Measurements from ENCODE around the gene BPGM. TPM values are rescaled to one million over a fixed set of nuclear protein-coding genes. Genes with fewer than 3 reads are reported as not detected.

The BPGM gene
- total RNA-seq, 1 experiment from 2014 or later = 14.0 TPM

GRCh38 chr7:134701272-134701671 is 54.6 kb downstream of the BPGM start:
- POLR2A ChIA-PET (ENCODE audit: low non-redundant PET) = no interaction called here
- Histone ChIP-seq H3K27ac (ENCODE audit: low read depth, low read length, poor library complexity, severe bottlenecking) (no peak overlapping the region), H3K27me3 (replicated peaks; ENCODE audit: insufficient read depth, low read depth, low read length, poor library complexity) (no peaks in the 10 kb centered on the region), H3K4me3 (ENCODE audit: low read depth, low read length, poor library complexity, severe bottlenecking) (no peak overlapping the region), H3K9me3 (ENCODE audit: low read depth, low read length, poor library complexity, severe bottlenecking) (no peaks in the 10 kb centered on the region), H3K36me3 (ENCODE audit: insufficient read depth, low read length, poor library complexity, severe bottlenecking) (no peaks in the 10 kb centered on the region), H3K4me1 (ENCODE audit: insufficient read depth, low read length, poor library complexity, severe bottlenecking) (no peaks in the 10 kb centered on the region)
- CTCF ChIA-PET = interaction anchor here (0.5 to 1.5 kb wide), 2 partner anchors 29 to 68 kb away, joined by 5 to 7 read pairs; no protein-coding TSS in a partner anchor
- no TSS peak for BruUV-seq (replicated peaks)
- intact Hi-C loops (cut with micrococcal nuclease; ENCODE audit: unreplicated experiment) = loop anchor here (5.0 kb wide), 1 partner anchor 69 kb away; no protein-coding TSS in a partner anchor
- peak; percentile 45 for DNase-seq (ENCODE audit: low spot score)
- TF ChIP-seq CTCF (conservative IDR thresholded peaks at IDR 0.05; ENCODE audit: low read depth, low read length) (peak; percentile 58), EZH2 (IDR thresholded peaks at IDR 0.05; ENCODE audit: borderline replicate concordance, low read depth, low read length, poor library complexity, severe bottlenecking) (no peak)

- no peaks in the 10 kb centered on the region for H3K36me3 ChIP-seq (ENCODE audit: insufficient read depth, low read length, poor library complexity, severe bottlenecking)
- H3K9me3 ChIP-seq (ENCODE audit: low read depth, low read length, poor library complexity, severe bottlenecking) = no peaks in the 10 kb centered on the region
- intact Hi-C loops (cut with micrococcal nuclease; ENCODE audit: unreplicated experiment) = loop anchor here (5.0 kb wide), 1 partner anchor 70 kb away; no protein-coding TSS in a partner anchor
- no peak overlapping the region for H3K4me3 ChIP-seq (ENCODE audit: low read depth, low read length, poor library complexity, severe bottlenecking)
- H3K27me3 ChIP-seq (replicated peaks; ENCODE audit: insufficient read depth, low read depth, low read length, poor library complexity) = no peaks in the 10 kb centered on the region
- H3K27ac ChIP-seq (ENCODE audit: low read depth, low read length, poor library complexity, severe bottlenecking) = no peak overlapping the region
- DNase-seq (ENCODE audit: low spot score) = no peak
- BruUV-seq (replicated peaks) = no TSS peak
- no peaks in the 10 kb centered on the region for H3K4me1 ChIP-seq (ENCODE audit: insufficient read depth, low read length, poor library complexity, severe bottlenecking)
- POLR2A ChIA-PET (ENCODE audit: low non-redundant PET) = no interaction called here
- no peak for TF ChIP-seq EZH2 (IDR thresholded peaks at IDR 0.05; ENCODE audit: borderline replicate concordance, low read depth, low read length, poor library complexity, severe bottlenecking)
- no peak for TF ChIP-seq CTCF (conservative IDR thresholded peaks at IDR 0.05; ENCODE audit: low read depth, low read length)
- CTCF ChIA-PET = interaction anchor here (0.5 kb wide), 1 partner anchor 18 kb away, joined by 3 read pairs; no protein-coding TSS in a partner anchor
Observed at GRCh38 chr7:134702366-134703240, 56.0 kb downstream of the BPGM start.

GRCh38 chr7:134703241-134703594 is 56.6 kb downstream of the BPGM start:
- DNase-seq (ENCODE audit: low spot score) = no peak
- Histone ChIP-seq H3K4me3 (ENCODE audit: low read depth, low read length, poor library complexity, severe bottlenecking) (no peak overlapping the region), H3K27me3 (replicated peaks; ENCODE audit: insufficient read depth, low read depth, low read length, poor library complexity) (no peaks in the 10 kb centered on the region), H3K9me3 (ENCODE audit: low read depth, low read length, poor library complexity, severe bottlenecking) (no peaks in the 10 kb centered on the region), H3K27ac (ENCODE audit: low read depth, low read length, poor library complexity, severe bottlenecking) (no peak overlapping the region), H3K4me1 (ENCODE audit: insufficient read depth, low read length, poor library complexity, severe bottlenecking) (no peaks in the 10 kb centered on the region), H3K36me3 (ENCODE audit: insufficient read depth, low read length, poor library complexity, severe bottlenecking) (no peaks in the 10 kb centered on the region)
- BruUV-seq (replicated peaks) = no TSS peak
- no peak for TF ChIP-seq CTCF (conservative IDR thresholded peaks at IDR 0.05; ENCODE audit: low read depth, low read length)
- TF ChIP-seq EZH2 (IDR thresholded peaks at IDR 0.05; ENCODE audit: borderline replicate concordance, low read depth, low read length, poor library complexity, severe bottlenecking) = no peak
- POLR2A ChIA-PET (ENCODE audit: low non-redundant PET) = no interaction called here
- intact Hi-C loops (cut with micrococcal nuclease; ENCODE audit: unreplicated experiment) = loop anchor here (5.0 kb wide), 1 partner anchor 71 kb away; no protein-coding TSS in a partner anchor
- CTCF ChIA-PET = no interaction called here
